H1 (cell line): ENCODE results near the gene PRDM5. TPM values are rescaled to one million over a fixed set of nuclear protein-coding genes. Genes with fewer than 3 reads are reported as not detected.

Source experiments
- CTCF ChIA-PET: fragments of 300-600 bp; sonication (Branson Sonifier 250); formaldehyde crosslinking; loops from one replicate; lab custom pipeline; 2021; ENCODE audit not compliant: partially characterized antibody; lab: Charles Lee
- POLR2A ChIA-PET: fragments of 300-600 bp; sonication (Branson Sonifier 250); formaldehyde crosslinking; loops from one replicate; lab custom pipeline; 2021; ENCODE audit warnings: inconsistent platforms; ENCODE audit not compliant: partially characterized antibody; lab: Charles Lee
- DNase-seq, 2 experiments: peaks; one replicate each; pipeline versions ENCODE4 v3.0.0 to v3.0.0-alpha.2; 2010 to 2022; ENCODE audit warnings: low spot score in 2 of 2, low read depth in 1 of 2, mixed read lengths in 1 of 2
- FAIRE-seq: peaks from 2 replicates; lab custom pipeline; 2011; peaks lifted over from hg19 to GRCh38; lab: Jason Lieb, UNC
- H2AFZ ChIP-seq: 2 replicates; pipeline ENCODE4 v1.8.1; 2012; ENCODE audit warnings: low read length, inconsistent platforms
- H2AK5ac ChIP-seq: 2 replicates; pipeline ENCODE4 v1.6.1; 2013; ENCODE audit warnings: low read depth, low read length
- H2BK120ac ChIP-seq: replicated peaks from 2 replicates; pipeline ENCODE3; 2013; ENCODE audit warnings: low read depth, low read length, inconsistent platforms
- H2BK12ac ChIP-seq: 2 replicates; pipeline ENCODE4 v1.6.1; 2013; ENCODE audit warnings: low read depth, low read length
- H2BK15ac ChIP-seq: 2 replicates; pipeline ENCODE4 v1.6.1; 2013; ENCODE audit warnings: low read length
- H2BK20ac ChIP-seq: 2 replicates; pipeline ENCODE4 v1.6.1; 2013; ENCODE audit warnings: low read length
- H2BK5ac ChIP-seq: 2 replicates; pipeline ENCODE4 v1.6.1; 2013; ENCODE audit warnings: low read depth, low read length
- H3K14ac ChIP-seq: 2 replicates; pipeline ENCODE4 v1.6.1; 2013; ENCODE audit warnings: inconsistent platforms; ENCODE audit not compliant: insufficient read length
- H3K18ac ChIP-seq: 2 replicates; pipeline ENCODE4 v1.6.1; 2013; ENCODE audit warnings: low read length; ENCODE audit errors: extremely low read depth
- H3K23ac ChIP-seq: 2 replicates; pipeline ENCODE4 v1.6.1; 2013; ENCODE audit warnings: inconsistent platforms; ENCODE audit not compliant: insufficient read length
- H3K23me2 ChIP-seq: 2 replicates; pipeline ENCODE4 v1.6.1; 2013; ENCODE audit warnings: low read depth, low read length
- H3K27ac ChIP-seq: 2 replicates; pipeline ENCODE4 v1.6.1; 2011; ENCODE audit warnings: low read depth, low read length, inconsistent platforms
- H3K27me3 ChIP-seq, 4 experiments: replicated peaks in 1 of 4; 1 replicate in 1 of 4; 2 replicates in 3 of 4; pipeline versions ENCODE4 v1.6.1 to v1.8.1; 2011 to 2013; ENCODE audit warnings: low read length in 3 of 4, mild to moderate bottlenecking in 3 of 4, inconsistent platforms in 2 of 4, mixed read lengths in 2 of 4, moderate library complexity in 1 of 4; ENCODE audit not compliant: control insufficient read depth in 3 of 4, insufficient read depth in 3 of 4; ENCODE audit errors: extremely low read depth in 1 of 4
- H3K36me3 ChIP-seq, 4 experiments: 2 replicates each; pipeline versions ENCODE4 v1.6.1 to v1.8.1; 2011 to 2013; ENCODE audit warnings: mild to moderate bottlenecking in 4 of 4, low read length in 3 of 4, moderate library complexity in 2 of 4, control low read depth in 1 of 4, inconsistent platforms in 1 of 4; ENCODE audit not compliant: insufficient read depth in 4 of 4, control insufficient read depth in 2 of 4
- H3K4ac ChIP-seq: replicated peaks from 2 replicates; pipeline ENCODE3; 2013; ENCODE audit warnings: low read length, low read depth, mixed read lengths, inconsistent platforms; ENCODE audit not compliant: insufficient read length
- H3K4me1 ChIP-seq, 4 experiments: replicated peaks in 1 of 4; 1 replicate in 1 of 4; 2 replicates in 3 of 4; pipeline versions ENCODE4 v1.6.1 to v1.8.1; 2011 to 2013; ENCODE audit warnings: low read length in 3 of 4, inconsistent platforms in 2 of 4, mixed read lengths in 1 of 4; ENCODE audit not compliant: insufficient read depth in 4 of 4, control insufficient read depth in 3 of 4
- H3K4me2 ChIP-seq, 2 experiments: 2 replicates each; pipeline versions ENCODE4 v1.6.1 to v1.8.1; 2011 to 2013; ENCODE audit warnings: low read depth in 2 of 2, low read length in 2 of 2, control low read depth in 1 of 2, inconsistent platforms in 1 of 2, mild to moderate bottlenecking in 1 of 2; ENCODE audit not compliant: insufficient read depth in 1 of 2
- H3K4me3 ChIP-seq, 4 experiments: fragments of 200-600, 300-600 bp in 1 of 4; sonication (generic), shearing (Covaris generic), sonication (Bioruptor Twin) in 1 of 4; 2 replicates each; pipeline versions ENCODE4 v1.5.1 to v1.8.1; 2011 to 2016; ENCODE audit warnings: low read length in 4 of 4, low read depth in 3 of 4, control low read depth in 2 of 4, inconsistent platforms in 2 of 4, mild to moderate bottlenecking in 2 of 4, mixed read lengths in 1 of 4, moderate library complexity in 1 of 4; ENCODE audit not compliant: insufficient read depth in 2 of 4; ENCODE audit errors: extremely low read depth in 1 of 4
- H3K56ac ChIP-seq: replicated peaks from 2 replicates; pipeline ENCODE3; 2013; ENCODE audit warnings: low read depth, mild to moderate bottlenecking, mixed read lengths, low read length, inconsistent platforms; ENCODE audit not compliant: insufficient read length
- H3K79me1 ChIP-seq: 2 replicates; pipeline ENCODE4 v1.6.1; 2013; ENCODE audit warnings: low read depth, low read length, control low read depth
- H3K79me2 ChIP-seq, 2 experiments: 2 replicates each; pipeline versions ENCODE4 v1.6.1 to v1.8.1; 2012 to 2013; ENCODE audit warnings: low read length in 2 of 2, mild to moderate bottlenecking in 2 of 2, inconsistent platforms in 1 of 2; ENCODE audit not compliant: insufficient read depth in 2 of 2, control insufficient read depth in 1 of 2
- H3K9ac ChIP-seq, 4 experiments: replicated peaks in 1 of 4; 1 replicate in 1 of 4; 2 replicates in 3 of 4; pipeline versions ENCODE4 v1.6.1 to v1.8.1; 2011 to 2013; ENCODE audit warnings: low read depth in 3 of 4, low read length in 3 of 4, control low read depth in 2 of 4, mild to moderate bottlenecking in 2 of 4, moderate library complexity in 2 of 4, inconsistent platforms in 1 of 4; ENCODE audit errors: extremely low read depth in 1 of 4
- H3K9me3 ChIP-seq, 2 experiments: 2 replicates each; pipeline versions ENCODE4 v1.6.1 to v1.8.1; 2012 to 2013; ENCODE audit warnings: mild to moderate bottlenecking in 2 of 2, moderate library complexity in 2 of 2, control low read depth in 1 of 2, inconsistent platforms in 1 of 2, low read depth in 1 of 2, low read length in 1 of 2, mixed read lengths in 1 of 2; ENCODE audit not compliant: insufficient read depth in 2 of 2
- H4K20me1 ChIP-seq, 2 experiments: replicated peaks in 1 of 2; 2 replicates each; pipeline versions ENCODE3 to v1.8.1; 2011 to 2013; ENCODE audit warnings: inconsistent platforms in 2 of 2, low read length in 2 of 2, mild to moderate bottlenecking in 1 of 2; ENCODE audit not compliant: insufficient read depth in 2 of 2, control insufficient read depth in 1 of 2
- H4K5ac ChIP-seq: 2 replicates; pipeline ENCODE4 v1.6.1; 2013; ENCODE audit warnings: low read length, low read depth, mixed read lengths, inconsistent platforms; ENCODE audit not compliant: insufficient read length
- H4K8ac ChIP-seq: 2 replicates; pipeline ENCODE4 v1.8.0; 2013; ENCODE audit warnings: mild to moderate bottlenecking, moderate library complexity, low read length, inconsistent platforms; ENCODE audit not compliant: insufficient read depth; ENCODE audit errors: extremely low read depth
- H4K91ac ChIP-seq: replicated peaks from 2 replicates; pipeline ENCODE3; 2013; ENCODE audit warnings: low read length, mixed read lengths, inconsistent platforms; ENCODE audit not compliant: insufficient read length
- EP300 ChIP-seq, 2 experiments: IDR thresholded peaks; 1 replicate in 1 of 2; 2 replicates in 1 of 2; pipeline ENCODE4 v1.6.1; 2011 to 2012; ENCODE audit warnings: low read depth in 2 of 2, low read length in 2 of 2, mild to moderate bottlenecking in 2 of 2, borderline replicate concordance in 1 of 2, inconsistent platforms in 1 of 2, moderate library complexity in 1 of 2
- EZH2 ChIP-seq: fragments of 200-600 bp; sonication (generic); IDR thresholded peaks from 2 replicates; pipeline ENCODE4 v1.7.1; 2012; ENCODE audit warnings: low read depth, mild to moderate bottlenecking, moderate library complexity, low read length, inconsistent platforms; ENCODE audit not compliant: severe bottlenecking
- GABPA ChIP-seq: IDR thresholded peaks from 2 replicates; pipeline ENCODE4 v1.6.1; 2011; ENCODE audit warnings: mild to moderate bottlenecking, low read length, moderate library complexity, borderline replicate concordance; ENCODE audit not compliant: insufficient read depth
- GTF2F1 ChIP-seq: IDR thresholded peaks from 2 replicates; pipeline ENCODE4 v1.6.1; 2012; ENCODE audit warnings: low read depth, low read length, improper control_type of control experiment, borderline replicate concordance
- NRF1 ChIP-seq: IDR thresholded peaks from 2 replicates; pipeline ENCODE4 v1.6.1; 2011; ENCODE audit warnings: mild to moderate bottlenecking, low read depth, low read length, improper control_type of control experiment
- POLR2AphosphoS5 ChIP-seq: IDR thresholded peaks from 2 replicates; pipeline ENCODE4 v1.6.1; 2011; ENCODE audit warnings: low read depth, low read length
- SIX5 ChIP-seq: IDR thresholded peaks from 2 replicates; pipeline ENCODE4 v1.6.1; 2011; ENCODE audit warnings: mild to moderate bottlenecking, low read depth, low read length
- ZNF274 ChIP-seq: IDR thresholded peaks from 2 replicates; pipeline ENCODE4 v1.7.0; 2012; ENCODE audit warnings: low read length, borderline replicate concordance; ENCODE audit errors: extremely low read depth
- WGBS, 2 experiments: shearing (Covaris generic) in 1 of 2; methylation state at CpG; one replicate each; pipeline versions ENCODE4 v1.1.6 to v1.1.7; 2013 to 2015; ENCODE audit warnings: low lambda C conversion rate in 2 of 2, mixed read lengths in 2 of 2, inconsistent platforms in 1 of 2, low coverage in 1 of 2, missing lambda C conversion rate in 1 of 2; ENCODE audit not compliant: insufficient replicate concordance in 2 of 2, insufficient coverage in 1 of 2, insufficient read length in 1 of 2; ENCODE audit errors: extremely low coverage in 1 of 2, missing lambda C conversion rate in 1 of 2; 5-methylcytosine and 5-hydroxymethylcytosine counted together
- polyA plus RNA-seq, 7 experiments: library from polyadenylated mRNA; depleted of rRNA in 3 of 7; stranded (reverse) in 5 of 7; unstranded in 2 of 7; fragments of >200 nt in 5 of 7; fragments of 200-250 nt in 2 of 7; gene quantifications; 1 replicate in 5 of 7; 2 replicates in 1 of 7; 4 replicates in 1 of 7; pipeline versions ENCODE4 v1.2.1 to v1.2.3, GENCODE V29; 2011 to 2013; ENCODE audit warnings: missing spikeins in 2 of 7, mixed read lengths in 2 of 7
- total RNA-seq: library from RNA; stranded (reverse); fragmentation: NEBNext Ultra II Directional; extraction: Animal tissue kit (Norgen Biotek cat#: 25700); gene quantifications from 2 replicates; pipeline ENCODE4 v1.2.1, GENCODE V29; 2021
- TF ChIP-seq, protein P1 (sequence below): IDR thresholded peaks from 2 replicates; pipeline ENCODE4 v1.6.1; 2011; ENCODE audit warnings: low read depth, mild to moderate bottlenecking, low read length; ENCODE audit not compliant: insufficient read depth

PRDM5 gene
- total and polyA plus RNA-seq, 2 of the 8 experiments (the other 6 are each of a cell fraction or from before 2014, with no cell fraction given) = 8.2 to 23.4 TPM

DNA sequence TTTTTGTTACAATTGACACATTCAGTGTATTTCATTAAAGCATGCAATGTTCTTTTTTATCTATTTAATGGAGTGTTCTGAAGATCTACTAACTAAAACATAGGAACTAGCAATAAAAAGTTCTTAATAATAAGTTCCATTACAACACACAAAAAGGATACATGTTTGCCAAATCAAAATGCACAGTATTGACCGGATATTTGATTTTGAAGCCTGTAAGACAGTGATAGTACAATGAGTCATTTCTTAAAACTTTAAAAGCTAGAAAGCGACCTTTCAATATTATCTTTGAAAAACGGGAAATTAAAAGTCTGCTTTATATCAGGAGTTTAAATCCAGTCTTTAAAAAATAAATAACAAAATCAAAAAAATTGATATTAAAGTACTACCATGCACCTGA, 2.4 kb upstream of the PRDM5 start:
- Histone ChIP-seq H4K20me1 (no peaks in the 10 kb centered on the region), H2BK12ac (no peak overlapping the region), H3K23me2 (peaks cover 10% of the 10 kb centered on the region), H2BK5ac (no peak overlapping the region), H3K9ac (no peak overlapping the region), H4K91ac (no peak overlapping the region), H3K4me2 (no peak overlapping the region), H3K23ac (no peak overlapping the region), H3K4me1 (peaks cover 0 to 13% (median 4%) of the 10 kb centered on the region in 4 experiments; a peak in 4 of 7 replicates), H2BK120ac (no peak overlapping the region), H2AK5ac (no peak overlapping the region), H3K4me3 (no peak overlapping the region), H3K9me3 (no peaks in the 10 kb centered on the region), H3K79me2 (peaks cover 0 to 9% of the 10 kb centered on the region in 2 experiments; a peak in 2 of 4 replicates), H2BK20ac (no peak overlapping the region), H2BK15ac (no peak overlapping the region), H3K4ac (no peak overlapping the region), H3K56ac (no peak overlapping the region), H4K5ac (no peak overlapping the region), H3K27ac (no peak overlapping the region), H3K79me1 (no peaks in the 10 kb centered on the region), H2AFZ (no peak overlapping the region), H3K14ac (no peak overlapping the region), H3K18ac (no peak overlapping the region), H3K27me3 (no peaks in the 10 kb centered on the region; a peak in 2 of 7 replicates), H3K36me3 (no peaks in the 10 kb centered on the region), H4K8ac (no peak overlapping the region)
- POLR2A ChIA-PET = no interaction called here
- TF ChIP-seq GABPA (no peak), SIX5 (no peak), EP300 (IDR thresholded peaks at IDR 0.05; ENCODE audit: borderline replicate concordance in 1 of 2, low read depth in 2 of 2, low read length in 2 of 2) (no peak), ZNF274 (no peak), POLR2AphosphoS5 (no peak), EZH2 (no peak), GTF2F1 (no peak), NRF1 (no peak)
- TF ChIP-seq, protein P1, sequence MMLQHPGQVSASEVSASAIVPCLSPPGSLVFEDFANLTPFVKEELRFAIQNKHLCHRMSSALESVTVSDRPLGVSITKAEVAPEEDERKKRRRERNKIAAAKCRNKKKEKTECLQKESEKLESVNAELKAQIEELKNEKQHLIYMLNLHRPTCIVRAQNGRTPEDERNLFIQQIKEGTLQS = no peak
- no peak for DNase-seq
- WGBS, 2 experiments = 97% methylated on average over 3 of the region's 3 CpGs; no CpG with 5 or more reads in 1 of the 2 experiments
- CTCF ChIA-PET = no interaction called here
- no peak for FAIRE-seq
